Measurements from ENCODE around the gene EIF4E3. TPM values are rescaled to one million over a fixed set of nuclear protein-coding genes. Genes with fewer than 3 reads are reported as not detected.

Gene EIF4E3
- total and polyA plus RNA-seq, 2 of the 13 experiments (the other 11 are each of a cell fraction or from before 2014, with no cell fraction given), result 0.07 to 0.15 TPM

- no TSS peak for BruUV-seq (replicated peaks)
- CTCF ChIA-PET (ENCODE audit: low intra/inter-chr PET ratio, low total read pairs), result no interaction called here
- in situ Hi-C loops (cut with HindIII; ENCODE audit: extremely low pct_ligation_motif_present, low pct_unique_long_range_greater_than_20kb), result loop anchor here (10.0 kb wide), 1 partner anchor 1595 kb away; no protein-coding TSS in a partner anchor
Measured at GRCh38 chr3:71659864-71660591, 65.2 kb downstream of the EIF4E3 start.

More at GRCh38 chr3:71659864-71660591, 65.2 kb downstream of the EIF4E3 start:
- Histone ChIP-seq H2AFZ (ENCODE audit: low read length) (no peak overlapping the region), H3K9ac (ENCODE audit: insufficient read depth, low read depth, low read length) (no peak overlapping the region), H3K9me3 (ENCODE audit: low read length) (no peaks in the 10 kb centered on the region), H4K20me1 (ENCODE audit: insufficient read depth, low read length) (no peaks in the 10 kb centered on the region), H3K4me1 (ENCODE audit: insufficient read depth, low read length) (no peaks in the 10 kb centered on the region), H3K27me3 (ENCODE audit: control insufficient read depth in 1 of 2, insufficient read depth in 2 of 2, low read length in 2 of 2) (peaks cover 0 to 15% of the 10 kb centered on the region in 2 experiments; a peak in 4 of 5 replicates), H3K36me3 (replicated peaks in 1 of 2; ENCODE audit: control insufficient read depth in 1 of 2, insufficient read depth in 2 of 2, low read length in 2 of 2) (no peaks in the 10 kb centered on the region), H3K4me2 (ENCODE audit: low read depth, low read length) (no peak overlapping the region), H3K27ac (ENCODE audit: extremely low read length, insufficient read depth, low read length) (no peak overlapping the region), H3K4me3 (replicated peaks in 1 of 3; ENCODE audit: insufficient read depth in 1 of 3, low read depth in 2 of 3, low read length in 3 of 3) (no peak overlapping the region), H3K79me2 (ENCODE audit: insufficient read depth, low read length) (no peaks in the 10 kb centered on the region)
- ATAC-seq (no peak), DNase-seq (ENCODE audit: low spot score) (no peak), FAIRE-seq (no peak)
- 43% methylated on average over 9 of the region's 9 CpGs for WGBS (ENCODE audit: low lambda C conversion rate)
- no peak for TF ChIP-seq RCOR2 (CRISPR knock-in tag; IDR thresholded peaks at IDR 0.05)
- no peak for TF ChIP-seq ZSCAN22 (CRISPR knock-in tag; IDR thresholded peaks at IDR 0.05)
- TF ChIP-seq CBFB (CRISPR knock-in tag; IDR thresholded peaks at IDR 0.05), result no peak
- no peak for TF ChIP-seq ELK4 (CRISPR knock-in tag; IDR thresholded peaks at IDR 0.05; ENCODE audit: borderline replicate concordance)
- no peak for TF ChIP-seq ZNF20 (CRISPR knock-in tag; IDR thresholded peaks at IDR 0.05)
- no peak for TF ChIP-seq MXI1 (IDR thresholded peaks at IDR 0.05; ENCODE audit: borderline replicate concordance, low read depth, low read length)
- TF ChIP-seq EP300 (IDR thresholded peaks at IDR 0.05; ENCODE audit: low read depth in 2 of 2, low read length in 2 of 2), result no peak
- TF ChIP-seq EP300 (CRISPR knock-in tag; IDR thresholded peaks at IDR 0.05; ENCODE audit: borderline replicate concordance), result no peak
- no peak for TF ChIP-seq TERF1 (CRISPR knock-in tag; IDR thresholded peaks at IDR 0.05)
- POLR2A ChIA-PET, result no interaction called here
- intact Hi-C loops (cut with micrococcal nuclease; ENCODE audit: unreplicated experiment), result no loop called here

Data from HepG2 (cell line).